Kidney (tissue), 14 donors: ENCODE data around the gene SENP1. TPM values are rescaled to one million over a fixed set of nuclear protein-coding genes. Genes with fewer than 3 reads are reported as not detected.

Source experiments
- DNase-seq, 5 donors: peaks; one replicate each; pipeline ENCODE4 v3.0.0-alpha.2; 2013 to 2020
- FAIRE-seq: peaks from 2 replicates; lab custom pipeline; 2012; peaks lifted over from hg19 to GRCh38; lab: Jason Lieb, UNC
- H3K27ac ChIP-seq, 2 donors: one replicate each; pipeline ENCODE4 v1.7.0; 2013; ENCODE audit warnings: low read depth in 2 of 2, low read length in 2 of 2, inconsistent platforms in 1 of 2
- H3K27me3 ChIP-seq: one replicate; pipeline ENCODE4 v1.7.1; 2013; ENCODE audit warnings: low read length, inconsistent platforms; ENCODE audit not compliant: control insufficient read depth, insufficient read depth
- H3K36me3 ChIP-seq, 3 donors: one replicate each; pipeline versions ENCODE4 v1.7.0 to v1.7.1; 2013; ENCODE audit warnings: low read length in 3 of 3, control low read depth in 1 of 3, inconsistent platforms in 1 of 3; ENCODE audit not compliant: insufficient read depth in 3 of 3, control insufficient read depth in 2 of 3
- H3K4me1 ChIP-seq, 3 donors: one replicate each; pipeline versions ENCODE4 v1.7.0 to v1.7.1; 2013; ENCODE audit warnings: low read length in 3 of 3, inconsistent platforms in 1 of 3, low read depth in 1 of 3; ENCODE audit not compliant: control insufficient read depth in 2 of 3, insufficient read depth in 2 of 3
- H3K4me3 ChIP-seq, 3 donors: one replicate each; pipeline versions ENCODE4 v1.7.0 to v1.8.1; 2013; ENCODE audit warnings: low read length in 3 of 3, control low read depth in 1 of 3, inconsistent platforms in 1 of 3
- H3K9ac ChIP-seq, 3 donors: one replicate each; pipeline versions ENCODE4 v1.7.0 to v1.7.1; 2013; ENCODE audit warnings: low read length in 3 of 3, control low read depth in 1 of 3, inconsistent platforms in 1 of 3
- H3K9me3 ChIP-seq, 3 donors: one replicate each; pipeline versions ENCODE4 v1.7.0 to v1.7.1; 2013; ENCODE audit warnings: low read length in 3 of 3, control low read depth in 1 of 3, inconsistent platforms in 1 of 3; ENCODE audit not compliant: control insufficient read depth in 2 of 3, insufficient read depth in 1 of 3
- intact Hi-C: fragments of 100-400 bp; cut with DNase I; formaldehyde crosslinking; loops from one replicate; pipeline ENCODE4 v1.11.1; 2022
- polyA plus RNA-seq: library from polyadenylated mRNA; stranded (reverse); fragments of 350-450 nt; fragmentation: Illumina TruSeq; extraction: RNeasy Lipid Tissue Mini Kit (QIAGEN cat#74804); gene quantifications from one replicate; pipeline ENCODE4 v1.2.3, GENCODE V29; 2014; ENCODE audit warnings: low read depth, low replicate concordance; ENCODE audit not compliant: insufficient read depth
- total RNA-seq: library from RNA; stranded (reverse); fragmentation: NEBNext Ultra II Directional; extraction: Animal tissue kit (Norgen Biotek cat#: 25700); gene quantifications from one replicate; pipeline ENCODE4 v1.2.1, GENCODE V29; 2021
- TF ChIP-seq, protein P1 (sequence below): IDR thresholded peaks from 3 replicates; pipeline ENCODE4 v1.5.1; 2012; ENCODE audit warnings: mild to moderate bottlenecking, moderate library complexity, borderline replicate concordance; ENCODE audit not compliant: insufficient read depth; ENCODE audit errors: extremely low read depth
- donor health status: control.
- donor health status: control.
- donor health status: control.
- donor health status: control.
- donor health status: control.
- donor health status: DM: yes; HTN: yes; CAD: no.
- donor health status: Normal renal cell carcinoma (clear cell type).

Gene SENP1
- total and polyA plus RNA-seq, 2 donors from 2014 or later = 3.5 to 19.4 TPM

GRCh38 chr12:48119834-48120195, 13.9 kb upstream of the SENP1 start:
- Histone ChIP-seq H3K9ac (peak overlapping the region in 2 of 3 donors; percentile 3 to 92), H3K4me1 (no peaks in the 10 kb centered on the region), H3K36me3 (peaks cover 2 to 13% (median 6%) of the 10 kb centered on the region in 3 donors), H3K27ac (no peak overlapping the region), H3K9me3 (no peaks in the 10 kb centered on the region), H3K27me3 (no peaks in the 10 kb centered on the region), H3K4me3 (peak overlapping the region; percentile 91 to 93 (median 92))
- DNase-seq (peak in 2 of 5 donors; percentile 44 to 48), FAIRE-seq (no peak)
- intact Hi-C loops = no loop called here
- TF ChIP-seq, protein P1, sequence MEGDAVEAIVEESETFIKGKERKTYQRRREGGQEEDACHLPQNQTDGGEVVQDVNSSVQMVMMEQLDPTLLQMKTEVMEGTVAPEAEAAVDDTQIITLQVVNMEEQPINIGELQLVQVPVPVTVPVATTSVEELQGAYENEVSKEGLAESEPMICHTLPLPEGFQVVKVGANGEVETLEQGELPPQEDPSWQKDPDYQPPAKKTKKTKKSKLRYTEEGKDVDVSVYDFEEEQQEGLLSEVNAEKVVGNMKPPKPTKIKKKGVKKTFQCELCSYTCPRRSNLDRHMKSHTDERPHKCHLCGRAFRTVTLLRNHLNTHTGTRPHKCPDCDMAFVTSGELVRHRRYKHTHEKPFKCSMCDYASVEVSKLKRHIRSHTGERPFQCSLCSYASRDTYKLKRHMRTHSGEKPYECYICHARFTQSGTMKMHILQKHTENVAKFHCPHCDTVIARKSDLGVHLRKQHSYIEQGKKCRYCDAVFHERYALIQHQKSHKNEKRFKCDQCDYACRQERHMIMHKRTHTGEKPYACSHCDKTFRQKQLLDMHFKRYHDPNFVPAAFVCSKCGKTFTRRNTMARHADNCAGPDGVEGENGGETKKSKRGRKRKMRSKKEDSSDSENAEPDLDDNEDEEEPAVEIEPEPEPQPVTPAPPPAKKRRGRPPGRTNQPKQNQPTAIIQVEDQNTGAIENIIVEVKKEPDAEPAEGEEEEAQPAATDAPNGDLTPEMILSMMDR = no peak

- FAIRE-seq = peak; percentile 69
- Histone ChIP-seq H3K4me1 (no peaks in the 10 kb centered on the region), H3K36me3 (peaks cover 2 to 13% (median 6%) of the 10 kb centered on the region in 3 donors), H3K9me3 (no peaks in the 10 kb centered on the region), H3K27me3 (no peaks in the 10 kb centered on the region), H3K9ac (peak within 1 kb of the TSS; percentile 3 to 92 (median 34)), H3K4me3 (peak within 1 kb of the TSS; percentile 91 to 93 (median 92)), H3K27ac (peak within 1 kb of the TSS; percentile 37 to 45)
- peak; percentile 90 to 97 (median 93) for DNase-seq
- intact Hi-C loops = no loop called here
- TF ChIP-seq, protein P1 = no peak
Measured at GRCh38 chr12:48119078-48119833, 13.4 kb upstream of the SENP1 start, which contains the start of gene PFKM. Gene PFKM, plus strand, starts transcription at chr12:48119364. Its CDS starts 3,411 bp downstream, at chr12:48122775.

- Histone ChIP-seq H3K27me3 (no peaks in the 10 kb centered on the region), H3K9ac (peak overlapping the region in 1 of 3 donors; percentile 2), H3K27ac (no peak overlapping the region), H3K4me3 (peak overlapping the region in 2 of 3 donors; percentile 91 to 92), H3K4me1 (no peaks in the 10 kb centered on the region), H3K9me3 (no peaks in the 10 kb centered on the region), H3K36me3 (peaks cover 0 to 9% (median 5%) of the 10 kb centered on the region in 3 donors)
- FAIRE-seq (no peak), DNase-seq (peak in 1 of 5 donors; percentile 8)
- TF ChIP-seq, protein P1 = no peak
- intact Hi-C loops = no loop called here
Measured at GRCh38 chr12:48118284-48118871, 12.5 kb upstream of the SENP1 start.
